ENCODE measurements around the gene ZNF469. TPM values are rescaled to one million over a fixed set of nuclear protein-coding genes. Genes with fewer than 3 reads are reported as not detected.

The ZNF469 gene
- total RNA-seq, 4 donors from 2014 or later = 0.03 to 0.16 (median 0.07) TPM

DNA sequence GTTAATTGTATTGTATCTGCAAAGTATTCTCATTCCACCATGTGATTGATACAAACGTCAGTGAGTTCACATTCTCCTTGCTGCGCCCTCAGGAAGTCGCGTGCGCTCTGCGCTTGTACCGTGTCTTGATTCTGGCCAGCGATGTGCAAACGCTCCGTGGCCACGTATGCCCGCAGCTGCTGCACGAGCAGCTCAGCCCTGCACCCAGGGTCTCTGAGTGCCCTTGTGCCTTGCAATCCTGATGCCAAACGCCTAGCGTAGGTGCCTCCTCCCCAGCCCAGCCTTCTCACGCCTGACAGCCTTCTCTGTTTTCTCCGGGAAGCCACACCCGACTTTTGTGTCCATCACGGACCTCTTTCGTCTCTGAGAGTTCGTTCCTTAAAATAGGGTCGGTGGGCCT lies 9.4 kb downstream of the ZNF469 start:
- Histone ChIP-seq H3K36me3 (no peaks in the 10 kb centered on the region), H3K9me3 (no peaks in the 10 kb centered on the region), H3K4me1 (peaks cover 27 to 66% of the 10 kb centered on the region in 2 donors), H3K27me3 (no peaks in the 10 kb centered on the region), H3K27ac (peak overlapping the region in 3 of 4 donors; percentile 73 to 98 (median 75)), H3K4me3 (no peak overlapping the region)
- TF ChIP-seq POLR2A (IDR thresholded peaks at IDR 0.05) (no peak), CTCF (IDR thresholded peaks at IDR 0.05 in 4 of 5, conservative IDR thresholded peaks at IDR 0.05 in 1 of 5) (no peak)
- intact Hi-C loops (cut with DNase I; ENCODE audit: low total_unique reads) (loop anchor here (5.0 kb wide), 2 partner anchors 125 to 140 kb away; no protein-coding TSS in a partner anchor), in situ Hi-C loops (cut with MboI; ENCODE audit: low sequenced_read_pairs in 4 of 4) (no loop called here)
- DNase-seq (no peak), ATAC-seq (no peak)

DNA sequence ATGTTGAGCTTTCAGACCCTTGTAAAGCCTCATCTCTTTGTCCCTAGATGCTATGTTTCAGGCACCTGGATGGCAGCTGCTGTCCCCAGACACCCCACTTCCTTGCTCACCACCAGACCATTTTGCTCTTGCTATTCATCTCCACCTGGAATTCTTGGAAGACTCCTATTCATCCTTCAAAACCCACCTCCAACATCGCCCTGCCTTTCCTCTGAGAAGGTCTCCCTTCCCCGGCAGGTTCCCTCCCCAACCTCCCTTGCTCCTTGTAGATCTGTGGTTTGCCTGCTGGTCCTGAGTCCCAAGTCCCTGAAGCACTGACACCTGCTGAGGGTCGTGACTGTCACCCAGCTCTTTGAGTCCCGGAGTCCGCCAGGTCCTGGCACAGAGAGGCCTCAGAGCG lies 9.9 kb downstream of the ZNF469 start:
- no peaks in the 10 kb centered on the region for H3K27me3 ChIP-seq
- no peaks in the 10 kb centered on the region for H3K36me3 ChIP-seq
- no peak for DNase-seq
- H3K4me3 ChIP-seq = no peak overlapping the region
- ATAC-seq = no peak
- TF ChIP-seq CTCF (IDR thresholded peaks at IDR 0.05 in 4 of 5, conservative IDR thresholded peaks at IDR 0.05 in 1 of 5) (no peak), POLR2A (IDR thresholded peaks at IDR 0.05) (no peak)
- in situ Hi-C loops (cut with MboI; ENCODE audit: low sequenced_read_pairs in 4 of 4) (no loop called here), intact Hi-C loops (cut with DNase I; ENCODE audit: low total_unique reads) (loop anchor here (5.0 kb wide), 2 partner anchors 125 to 140 kb away; no protein-coding TSS in a partner anchor)
- peaks cover 27 to 61% of the 10 kb centered on the region in 2 donors for H3K4me1 ChIP-seq
- H3K27ac ChIP-seq = peak overlapping the region; percentile 71 to 98 (median 74)
- no peaks in the 10 kb centered on the region for H3K9me3 ChIP-seq

GRCh38 chr16:88393034-88393433 lies 10.3 kb downstream of the ZNF469 start:
- in situ Hi-C loops (cut with MboI; ENCODE audit: low sequenced_read_pairs in 4 of 4) = no loop called here
- Histone ChIP-seq H3K9me3 (no peaks in the 10 kb centered on the region), H3K36me3 (no peaks in the 10 kb centered on the region), H3K27me3 (no peaks in the 10 kb centered on the region), H3K4me1 (peaks cover 27 to 57% of the 10 kb centered on the region in 2 donors), H3K4me3 (peak overlapping the region in 1 of 4 donors; percentile 13), H3K27ac (peak overlapping the region; percentile 71 to 98 (median 74))
- intact Hi-C loops (cut with DNase I; ENCODE audit: low total_unique reads) = loop anchor here (5.0 kb wide), 2 partner anchors 126 to 139 kb away; no protein-coding TSS in a partner anchor
- ATAC-seq = peak; percentile 69 to 75
- TF ChIP-seq CTCF (IDR thresholded peaks at IDR 0.05 in 4 of 5, conservative IDR thresholded peaks at IDR 0.05 in 1 of 5) = no peak
- TF ChIP-seq POLR2A (IDR thresholded peaks at IDR 0.05) = peak in 1 of 2 donors; percentile 38
- DNase-seq = peak; percentile 68 to 84

- intact Hi-C loops (cut with DNase I; ENCODE audit: low total_unique reads) (loop anchor here (5.0 kb wide), 2 partner anchors 126 to 139 kb away; no protein-coding TSS in a partner anchor), in situ Hi-C loops (cut with MboI; ENCODE audit: low sequenced_read_pairs in 4 of 4) (no loop called here)
- TF ChIP-seq CTCF (IDR thresholded peaks at IDR 0.05 in 4 of 5, conservative IDR thresholded peaks at IDR 0.05 in 1 of 5) (no peak), POLR2A (IDR thresholded peaks at IDR 0.05) (no peak)
- Histone ChIP-seq H3K27me3 (no peaks in the 10 kb centered on the region), H3K9me3 (no peaks in the 10 kb centered on the region), H3K27ac (peak overlapping the region; percentile 71 to 98 (median 74)), H3K4me3 (peak overlapping the region in 1 of 4 donors; percentile 13), H3K36me3 (no peaks in the 10 kb centered on the region), H3K4me1 (peaks cover 22 to 51% of the 10 kb centered on the region in 2 donors)
- ATAC-seq (no peak), DNase-seq (no peak)
Observed at GRCh38 chr16:88393571-88393970, 10.8 kb downstream of the ZNF469 start.
